GM19455 (cell line): ENCODE results near the gene NR2F6.
A peak's percentile ranks its signal among the peaks of the same experiment; 100 is the strongest.
"Not testable (repeated sequence)": the region's sequence is repeated elsewhere in the genome, so short reads cannot be mapped to it uniquely, and the experiment has no call there.

ENCODE experiments used
- ATAC-seq: cut with Tn5 transposase; IDR thresholded peaks from one replicate; pipeline ENCODE4 v1.9.1; 2021; ENCODE audit not compliant: unreplicated experiment

The NR2F6 gene

GRCh38 chr19:17245535-17245984 is at the start of gene NR2F6:
TSS of gene NR2F6 (minus strand) at chr19:17245919. CDS start at chr19:17245220, 699 bp downstream.
- ATAC-seq, result no peak

- no peak for ATAC-seq
Observed at GRCh38 chr19:17294051-17294891, 48.6 kb upstream of the NR2F6 start.

GRCh38 chr19:17293605-17294004 is 47.9 kb upstream of the NR2F6 start:
- ATAC-seq, result no peak

- peak; percentile 66 for ATAC-seq
Observed at GRCh38 chr19:17292301-17293074, 46.8 kb upstream of the NR2F6 start.

GRCh38 chr19:17289489-17289888 is 43.8 kb upstream of the NR2F6 start:
- no peak for ATAC-seq

- no peak for ATAC-seq
Observed at GRCh38 chr19:17286752-17287151, 41.0 kb upstream of the NR2F6 start.

GRCh38 chr19:17286263-17286662 is 40.5 kb upstream of the NR2F6 start:
- no peak for ATAC-seq

- ATAC-seq, result no peak
Observed at GRCh38 chr19:17285415-17286135, 39.9 kb upstream of the NR2F6 start.

- no peak for ATAC-seq
Observed at GRCh38 chr19:17283504-17283996, 37.8 kb upstream of the NR2F6 start.

GRCh38 chr19:17282488-17283125 is 36.9 kb upstream of the NR2F6 start:
- peak; percentile 67 for ATAC-seq

GRCh38 chr19:17281391-17282304 is 35.9 kb upstream of the NR2F6 start, which contains the start of gene ANKLE1:
TSS of gene ANKLE1 (plus strand) at chr19:17281901. CDS start at chr19:17281921, 20 bp downstream.
- ATAC-seq, result no peak

GRCh38 chr19:17279436-17279835 is 33.7 kb upstream of the NR2F6 start:
- ATAC-seq, result no peak

GRCh38 chr19:17275441-17276175 is 29.9 kb upstream of the NR2F6 start:
- ATAC-seq, result no peak

GRCh38 chr19:17274892-17275291 is 29.2 kb upstream of the NR2F6 start:
- not testable (repeated sequence) for ATAC-seq

GRCh38 chr19:17268754-17269153 is 23.0 kb upstream of the NR2F6 start:
- ATAC-seq, result no peak

GRCh38 chr19:17266975-17267788 is 21.5 kb upstream of the NR2F6 start, which contains the start of gene BABAM1:
TSS of gene BABAM1 (plus strand) at chr19:17267443. CDS start at chr19:17268807, 1,364 bp downstream.
- ATAC-seq, result peak; percentile 88

- ATAC-seq, result no peak
Observed at GRCh38 chr19:17266589-17266974, 20.9 kb upstream of the NR2F6 start.

GRCh38 chr19:17266026-17266425 is 20.3 kb upstream of the NR2F6 start:
- ATAC-seq, result no peak
